HepG2 (cell line): ENCODE data around the gene SNAPC4. TPM values are rescaled to one million over a fixed set of nuclear protein-coding genes. Genes with fewer than 3 reads are reported as not detected.

Experiments
- ATAC-seq: fragments of 200-7000 bp; cut with Tn5 transposase; 3 replicates; pipeline ENCODE4 v1.9.1; 2020; ENCODE audit warnings: mild to moderate bottlenecking, moderate library complexity
- BruUV-seq: library from RNA; stranded (reverse); fragments of 400-500 nt; replicated peaks from 2 replicates; lab custom pipeline; 2021; lab: Mats Ljungman, UMichigan
- CTCF ChIA-PET: fragments of 300-600 bp; formaldehyde crosslinking; extraction: SDS; loops from one replicate; lab custom pipeline; 2021; ENCODE audit warnings: low total read pairs, inconsistent platforms, low intra/inter-chr PET ratio; lab: Yijun Ruan, JAX
- POLR2A ChIA-PET: fragments of 350-600 bp; sonication (Branson Sonifier 250); formaldehyde crosslinking; loops from one replicate; lab custom pipeline; 2020; ENCODE audit warnings: antibody characterized with exemption, inconsistent platforms; lab: Yijun Ruan, JAX
- DNase-seq: peaks from one replicate; pipeline ENCODE4 v3.0.0-alpha.2; 2015; ENCODE audit warnings: low spot score
- FAIRE-seq: peaks from 3 replicates; lab custom pipeline; 2011; peaks lifted over from hg19 to GRCh38; lab: Jason Lieb, UNC
- H2AFZ ChIP-seq: one replicate; pipeline ENCODE4 v1.6.1; 2011; ENCODE audit warnings: low read length, inconsistent platforms
- H3K27ac ChIP-seq: fragments of 300-600 bp; 3 replicates; pipeline ENCODE4 v1.8.0; 2011; ENCODE audit warnings: mixed run types, mild to moderate bottlenecking, mixed read lengths, low read length, inconsistent platforms; ENCODE audit not compliant: insufficient read depth; ENCODE audit errors: extremely low read length
- H3K27me3 ChIP-seq, 2 experiments: fragments of 200-600 bp in 1 of 2; 2 replicates in 1 of 2; 3 replicates in 1 of 2; pipeline versions ENCODE4 v1.6.0 to v1.8.0; 2011; ENCODE audit warnings: low read length in 2 of 2, mild to moderate bottlenecking in 2 of 2, moderate library complexity in 2 of 2, inconsistent platforms in 1 of 2; ENCODE audit not compliant: insufficient read depth in 2 of 2, control insufficient read depth in 1 of 2
- H3K36me3 ChIP-seq, 2 experiments: fragments of 200-600 bp in 1 of 2; replicated peaks in 1 of 2; 2 replicates in 1 of 2; 3 replicates in 1 of 2; pipeline versions ENCODE4 v1.5.1 to v1.8.0; 2011; ENCODE audit warnings: low read length in 2 of 2, inconsistent platforms in 1 of 2; ENCODE audit not compliant: insufficient read depth in 2 of 2, control insufficient read depth in 1 of 2
- H3K4me1 ChIP-seq: 2 replicates; pipeline ENCODE4 v1.5.1; 2012; ENCODE audit warnings: low read length, inconsistent platforms; ENCODE audit not compliant: insufficient read depth
- H3K4me2 ChIP-seq: 2 replicates; pipeline ENCODE4 v1.6.0; 2011; ENCODE audit warnings: low read depth, low read length, inconsistent platforms
- H3K4me3 ChIP-seq, 3 experiments: fragments of 200-600 bp in 1 of 3; sonication (generic), shearing (Covaris generic) in 1 of 3; replicated peaks in 1 of 3; 2 replicates each; pipeline ENCODE4 v1.5.1; 2011 to 2016; ENCODE audit warnings: low read length in 3 of 3, inconsistent platforms in 2 of 3, low read depth in 2 of 3, mild to moderate bottlenecking in 2 of 3, control low read depth in 1 of 3, mixed read lengths in 1 of 3; ENCODE audit not compliant: insufficient read depth in 1 of 3
- H3K79me2 ChIP-seq: one replicate; pipeline ENCODE4 v1.6.1; 2011; ENCODE audit warnings: low read length, inconsistent platforms; ENCODE audit not compliant: insufficient read depth
- H3K9ac ChIP-seq: 2 replicates; pipeline ENCODE4 v1.6.0; 2011; ENCODE audit warnings: mild to moderate bottlenecking, low read depth, low read length, inconsistent platforms; ENCODE audit not compliant: insufficient read depth
- H3K9me3 ChIP-seq: 2 replicates; pipeline ENCODE4 v1.5.1; 2012; ENCODE audit warnings: mild to moderate bottlenecking, low read length
- H4K20me1 ChIP-seq: 2 replicates; pipeline ENCODE4 v1.6.0; 2011; ENCODE audit warnings: inconsistent platforms, mild to moderate bottlenecking, low read length, moderate library complexity; ENCODE audit not compliant: insufficient read depth
- ARNTL ChIP-seq: sonication (generic); formaldehyde crosslinking; IDR thresholded peaks from 2 replicates; pipeline ENCODE4 v1.4.0; 2020; ENCODE audit warnings: mild to moderate bottlenecking, missing genetic modification reagents
- BHLHE40 ChIP-seq: IDR thresholded peaks from 2 replicates; pipeline ENCODE4 v1.6.1; 2011; ENCODE audit warnings: low read length, improper control_type of control experiment
- FOXA3 ChIP-seq: IDR thresholded peaks from 2 replicates; pipeline ENCODE4 v1.6.1; 2016; ENCODE audit warnings: missing genetic modification reagents, missing compliant biosample characterization
- HDAC6 ChIP-seq: fragments of 200-600 bp; sonication (generic); IDR thresholded peaks from 2 replicates; pipeline ENCODE4 v1.7.0; 2017; ENCODE audit warnings: mild to moderate bottlenecking, antibody characterized with exemption, low read length, low read depth
- IRF9 ChIP-seq: sonication (generic); formaldehyde crosslinking; IDR thresholded peaks from 2 replicates; pipeline ENCODE4 v1.8.0; 2022; ENCODE audit warnings: missing genetic modification reagents, mild to moderate bottlenecking, borderline replicate concordance
- MTA1 ChIP-seq: sonication (generic); formaldehyde crosslinking; IDR thresholded peaks from 2 replicates; pipeline ENCODE4 v1.4.0; 2020; ENCODE audit warnings: missing genetic modification reagents, mild to moderate bottlenecking, borderline replicate concordance
- NCOA5 ChIP-seq: sonication (generic); formaldehyde crosslinking; IDR thresholded peaks from 2 replicates; pipeline ENCODE4 v1.4.0; 2020; ENCODE audit warnings: missing genetic modification reagents
- PHF21A ChIP-seq: sonication (generic); formaldehyde crosslinking; IDR thresholded peaks from 2 replicates; pipeline ENCODE4 v1.5.0; 2020; ENCODE audit warnings: mild to moderate bottlenecking, missing genetic modification reagents
- SRY ChIP-seq: sonication (generic); formaldehyde crosslinking; IDR thresholded peaks from 2 replicates; pipeline ENCODE4 v1.8.0; 2022; ENCODE audit warnings: mild to moderate bottlenecking, missing genetic modification reagents
- TBP ChIP-seq: sonication (generic); formaldehyde crosslinking; IDR thresholded peaks from 2 replicates; pipeline ENCODE4 v1.5.0; 2020; ENCODE audit warnings: missing genetic modification reagents
- ZNF430 ChIP-seq: sonication (generic); formaldehyde crosslinking; IDR thresholded peaks from 2 replicates; pipeline ENCODE4 v1.9.0; 2021; ENCODE audit warnings: mild to moderate bottlenecking, missing genetic modification reagents
- ZNF432 ChIP-seq: sonication (generic); formaldehyde crosslinking; IDR thresholded peaks from 2 replicates; pipeline ENCODE4 v1.5.0; 2020; ENCODE audit warnings: missing genetic modification reagents, mild to moderate bottlenecking, borderline replicate concordance
- ZNF616 ChIP-seq: sonication (generic); formaldehyde crosslinking; IDR thresholded peaks from 2 replicates; pipeline ENCODE4 v1.5.0; 2020; ENCODE audit warnings: low read depth, mild to moderate bottlenecking, missing genetic modification reagents
- WGBS: methylation state at CpG from one replicate; pipeline ENCODE4 v1.1.6; 2017; ENCODE audit warnings: low lambda C conversion rate; 5-methylcytosine and 5-hydroxymethylcytosine counted together
- in situ Hi-C: cut with HindIII; loops from 2 replicates; pipeline ENCODE4 v1.10.0; 2017; ENCODE audit warnings: low pct_unique_long_range_greater_than_20kb; ENCODE audit not compliant: extremely low pct_ligation_motif_present
- intact Hi-C: fragments of 100-400 bp; cut with micrococcal nuclease; formaldehyde crosslinking; loops from one replicate; pipeline ENCODE4 v1.10.0; 2022; ENCODE audit not compliant: unreplicated experiment
- polyA plus RNA-seq, 8 experiments: library from polyadenylated mRNA; depleted of rRNA in 3 of 8; stranded (reverse) in 7 of 8; unstranded in 1 of 8; fragments of >200 nt; fragmentation: Illumina TruSeq in 4 of 8; extraction: Trizol in 4 of 8; gene quantifications; 2 replicates each; pipeline versions ENCODE4 v1.2.1 to v1.2.3, GENCODE V29; 2011 to 2016; ENCODE audit warnings: low read depth in 4 of 8, missing spikeins in 1 of 8, mixed read lengths in 1 of 8; ENCODE audit not compliant: insufficient read depth in 1 of 8
- total RNA-seq, 5 experiments: library from RNA; depleted of rRNA; stranded (reverse); fragments of >200 nt; fragmentation: Illumina TruSeq; extraction: Trizol; gene quantifications; 2 replicates each; pipeline ENCODE4 v1.2.3, GENCODE V29; 2016; ENCODE audit warnings: low read depth in 1 of 5

SNAPC4 gene
- total and polyA plus RNA-seq, 2 of the 13 experiments (the other 11 are each of a cell fraction or from before 2014, with no cell fraction given) = 2.0 to 6.0 TPM

GRCh38 chr9:136416427-136416826 lies 16.5 kb upstream of the SNAPC4 start (continued):
- TF ChIP-seq ZNF616 (CRISPR knock-in tag) (no peak), FOXA3 (no peak), ARNTL (CRISPR knock-in tag) (no peak)
- TF ChIP-seq, all 625 proteins: peak for 0

- Histone ChIP-seq H3K9me3 (no peaks in the 10 kb centered on the region), H3K4me1 (peaks cover 36% of the 10 kb centered on the region), H3K79me2 (peaks cover 49% of the 10 kb centered on the region), H3K27me3 (no peaks in the 10 kb centered on the region; a peak in 1 of 5 replicates), H3K27ac (no peak overlapping the region), H3K36me3 (peaks cover 28 to 49% of the 10 kb centered on the region in 2 experiments), H3K4me3 (no peak overlapping the region), H2AFZ (no peak overlapping the region), H3K9ac (no peak overlapping the region), H4K20me1 (peaks cover 8% of the 10 kb centered on the region), H3K4me2 (no peak overlapping the region)
- in situ Hi-C loops = no loop called here
- ATAC-seq = no peak
- no peak for DNase-seq
- TF ChIP-seq ZNF430 (no peak), PHF21A (CRISPR knock-in tag) (no peak), SRY (no peak), HDAC6 (no peak), BHLHE40 (no peak), NCOA5 (no peak), ZNF432 (no peak), TBP (CRISPR knock-in tag) (no peak), MTA1 (CRISPR knock-in tag) (no peak), IRF9 (CRISPR knock-in tag) (no peak)
- BruUV-seq = no TSS peak
- no peak for FAIRE-seq
- CTCF ChIA-PET = no interaction called here
- intact Hi-C loops = no loop called here
- POLR2A ChIA-PET = no interaction called here
- whole genome bisulfite sequencing = 97% methylated on average over 9 of the region's 9 CpGs
Observed at GRCh38 chr9:136412962-136413361, 13.0 kb upstream of the SNAPC4 start.
